Upper lobe of left lung (tissue), 4 donors: Measurements from ENCODE around the gene CCR9.

ENCODE experiments used
- EP300 ChIP-seq, 4 donors: sonication (generic); formaldehyde crosslinking; IDR thresholded peaks; one replicate each; pipeline ENCODE4 v1.5.1; 2017; ENCODE audit warnings: antibody characterized with exemption in 4 of 4, control low read depth in 2 of 4
- POLR2A ChIP-seq, 4 donors: fragments of 450-650 bp; IDR thresholded peaks; one replicate each; pipeline ENCODE4 v1.5.1; 2016 to 2017; ENCODE audit warnings: antibody characterized with exemption in 4 of 4, mild to moderate bottlenecking in 2 of 4
- TF ChIP-seq, protein P1 (sequence below), 6 experiments: fragments of 450-650 bp in 4 of 6; fragments of 200-600 bp in 2 of 6; sonication (generic) in 2 of 6; IDR thresholded peaks; one replicate each; pipeline ENCODE4 v1.5.1; 2016 to 2019; ENCODE audit warnings: antibody characterized with exemption in 6 of 6

DNA sequence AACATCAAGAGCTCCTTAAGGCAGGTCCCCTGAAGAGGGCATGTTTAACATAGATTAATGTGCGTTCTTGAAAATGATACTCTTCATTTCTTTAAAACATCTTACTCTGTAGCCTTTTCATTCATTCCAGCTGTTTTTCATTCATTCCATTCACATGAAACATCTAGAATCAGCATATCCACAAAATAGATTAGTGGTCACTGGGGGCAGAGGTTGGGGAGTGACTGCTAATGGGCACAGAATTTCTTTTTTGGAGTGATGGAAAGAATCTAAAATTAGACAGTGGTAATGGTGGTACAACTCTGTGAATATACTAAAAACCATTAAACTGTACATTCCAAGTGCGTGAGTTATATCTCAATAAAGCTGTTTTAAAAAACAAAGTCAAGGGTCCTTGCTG lies 41.5 kb downstream of the CCR9 start:
- TF ChIP-seq, protein P1, sequence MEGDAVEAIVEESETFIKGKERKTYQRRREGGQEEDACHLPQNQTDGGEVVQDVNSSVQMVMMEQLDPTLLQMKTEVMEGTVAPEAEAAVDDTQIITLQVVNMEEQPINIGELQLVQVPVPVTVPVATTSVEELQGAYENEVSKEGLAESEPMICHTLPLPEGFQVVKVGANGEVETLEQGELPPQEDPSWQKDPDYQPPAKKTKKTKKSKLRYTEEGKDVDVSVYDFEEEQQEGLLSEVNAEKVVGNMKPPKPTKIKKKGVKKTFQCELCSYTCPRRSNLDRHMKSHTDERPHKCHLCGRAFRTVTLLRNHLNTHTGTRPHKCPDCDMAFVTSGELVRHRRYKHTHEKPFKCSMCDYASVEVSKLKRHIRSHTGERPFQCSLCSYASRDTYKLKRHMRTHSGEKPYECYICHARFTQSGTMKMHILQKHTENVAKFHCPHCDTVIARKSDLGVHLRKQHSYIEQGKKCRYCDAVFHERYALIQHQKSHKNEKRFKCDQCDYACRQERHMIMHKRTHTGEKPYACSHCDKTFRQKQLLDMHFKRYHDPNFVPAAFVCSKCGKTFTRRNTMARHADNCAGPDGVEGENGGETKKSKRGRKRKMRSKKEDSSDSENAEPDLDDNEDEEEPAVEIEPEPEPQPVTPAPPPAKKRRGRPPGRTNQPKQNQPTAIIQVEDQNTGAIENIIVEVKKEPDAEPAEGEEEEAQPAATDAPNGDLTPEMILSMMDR (IDR thresholded peaks at IDR 0.05): no peak
- TF ChIP-seq POLR2A (IDR thresholded peaks at IDR 0.05) (no peak), EP300 (IDR thresholded peaks at IDR 0.05) (no peak)
